CD4-positive, alpha-beta T cell treated with Interferon gamma for 1 hour (primary cell): ENCODE results near the gene ACSM3.

Source experiments
- DNase-seq: peaks from one replicate; pipeline ENCODE4 v3.0.0-alpha.2; 2020

ACSM3 gene

DNA sequence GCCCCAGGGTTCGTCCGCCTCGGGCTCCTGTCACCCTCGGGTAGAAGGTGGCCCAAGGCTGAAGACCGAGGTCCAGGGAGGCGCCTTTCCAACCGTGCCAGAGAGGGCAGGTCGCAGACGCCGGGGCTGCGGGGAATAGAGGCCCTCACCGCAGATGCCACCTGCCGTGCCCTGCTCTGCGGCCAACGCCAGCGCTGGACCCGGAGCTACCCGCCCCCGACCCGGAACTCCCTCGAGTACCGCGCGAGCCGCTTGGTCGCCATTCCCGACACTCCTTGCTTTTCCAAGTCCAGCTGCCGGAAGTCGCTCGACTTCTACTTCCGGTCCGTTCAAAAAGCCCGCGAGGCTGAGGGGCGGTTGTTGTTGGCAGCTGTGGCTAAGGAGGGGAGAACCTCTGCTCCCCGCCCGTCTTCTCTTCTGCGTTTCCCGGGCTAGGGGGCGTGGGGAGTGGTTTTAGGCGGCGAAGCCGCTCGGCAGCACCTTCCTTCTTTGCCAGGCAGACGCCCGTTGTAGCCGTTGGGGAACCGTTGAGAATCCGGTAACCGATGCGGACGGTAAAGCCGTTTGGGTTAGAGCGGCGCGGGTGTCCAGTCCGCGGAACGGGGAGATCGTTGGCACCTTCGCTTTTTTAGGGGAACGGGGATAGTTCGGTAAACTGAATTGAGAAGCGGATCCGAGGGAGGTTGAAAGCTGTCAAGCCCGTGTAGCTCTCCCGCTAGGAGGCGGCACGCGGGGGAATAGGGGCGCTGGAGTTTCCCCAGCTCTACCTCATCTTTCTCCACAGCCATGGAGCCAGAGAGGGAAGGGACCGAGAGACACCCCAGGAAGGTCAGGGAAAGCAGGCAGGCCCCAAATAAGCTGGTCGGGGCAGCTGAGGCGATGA, 42.6 kb downstream of the ACSM3 start, which contains the start of the genes ERI2 and REXO5:
TSS of gene ERI2 (minus strand) at position 305 of the 883 bp plus-strand sequence. CDS start at position 263, 42 bp downstream.
TSS of gene REXO5 (plus strand) at position 360 of the 883 bp plus-strand sequence. CDS start at position 787, 427 bp downstream.
- DNase-seq: peak; percentile 76

DNA sequence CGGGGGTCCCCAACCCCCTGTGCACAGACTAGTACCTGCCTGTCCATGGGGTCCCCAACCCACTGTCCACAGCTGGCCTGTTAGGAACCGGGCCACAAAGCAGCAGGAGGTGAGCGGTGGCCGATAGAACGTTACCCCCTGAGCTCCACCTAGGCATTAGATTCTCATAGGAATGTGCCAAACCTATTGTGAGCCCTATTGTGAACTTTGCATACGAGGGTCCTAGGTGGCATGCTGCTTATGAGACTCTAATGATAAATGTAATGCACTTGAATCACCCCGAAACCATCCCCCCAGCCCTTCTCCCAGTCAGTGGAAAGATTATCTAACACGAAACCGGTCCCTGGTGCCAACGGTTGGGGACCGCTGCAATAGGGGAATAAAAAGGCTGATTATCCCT, 44.0 kb downstream of the ACSM3 start:
- no peak for DNase-seq

DNA sequence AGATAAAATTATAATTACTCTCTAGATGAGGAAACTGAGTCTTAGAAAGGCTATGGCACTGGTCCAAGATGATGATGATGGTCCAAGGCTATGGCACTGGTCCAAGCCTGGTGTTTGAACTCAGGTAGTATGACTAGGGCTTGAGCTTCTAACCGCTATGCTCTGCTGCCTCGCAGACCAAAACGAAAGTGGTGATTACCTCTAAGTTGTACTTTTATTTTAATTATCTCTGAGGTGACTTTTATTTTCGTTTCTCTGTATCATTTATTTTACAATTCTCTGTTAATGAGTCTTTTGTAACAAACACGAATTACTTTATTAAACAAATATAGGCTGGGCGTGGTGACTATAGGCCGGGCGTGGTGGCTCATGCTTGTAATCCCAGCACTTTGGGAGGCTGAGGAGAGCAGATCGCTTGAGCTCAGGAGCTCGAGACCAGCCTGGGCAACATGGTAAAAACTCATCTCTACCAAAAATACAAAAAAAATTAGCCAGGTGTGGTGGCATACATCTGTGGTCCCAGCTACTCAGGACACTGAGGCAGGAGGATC, 48.1 kb downstream of the ACSM3 start:
- DNase-seq: no peak

DNA sequence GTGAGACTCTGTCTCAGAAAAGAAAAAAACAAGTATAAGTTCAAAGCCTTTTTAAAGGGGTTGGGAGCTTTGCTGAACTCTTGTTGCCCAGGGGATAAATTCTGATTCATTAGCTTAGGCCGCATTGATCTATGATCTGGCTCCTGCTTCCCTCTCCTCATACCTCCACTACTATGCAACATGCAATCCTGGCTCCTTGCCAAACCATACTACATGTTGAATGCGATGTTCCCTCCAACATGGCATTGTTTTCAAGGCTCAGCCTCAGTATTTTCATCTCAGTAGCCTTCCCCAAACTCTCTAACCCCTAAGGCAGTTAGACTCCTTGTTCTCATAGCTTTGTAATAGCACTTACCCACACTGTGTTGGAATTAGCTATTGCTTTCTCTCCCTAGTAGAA, 48.7 kb downstream of the ACSM3 start:
- no peak for DNase-seq

DNA sequence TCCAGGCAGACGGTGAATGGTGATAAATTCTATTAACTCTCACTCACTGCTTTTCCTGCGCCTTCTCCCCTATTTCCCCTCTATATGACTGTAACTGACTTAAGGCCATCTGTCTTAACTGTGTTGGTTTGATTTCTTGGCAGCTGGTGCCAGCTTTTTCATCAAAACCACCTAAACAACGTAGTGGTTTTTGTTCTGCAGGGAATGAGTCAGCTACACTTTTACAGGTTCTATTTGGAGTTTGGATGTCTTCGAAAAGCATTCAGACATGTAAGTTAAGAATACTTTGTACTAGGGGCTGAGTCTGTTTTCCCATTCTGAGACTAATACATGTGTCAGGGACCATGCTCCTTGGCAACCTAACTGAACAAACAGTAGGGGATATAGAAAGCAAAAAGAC, 51.0 kb downstream of the ACSM3 start:
- no peak for DNase-seq

DNA sequence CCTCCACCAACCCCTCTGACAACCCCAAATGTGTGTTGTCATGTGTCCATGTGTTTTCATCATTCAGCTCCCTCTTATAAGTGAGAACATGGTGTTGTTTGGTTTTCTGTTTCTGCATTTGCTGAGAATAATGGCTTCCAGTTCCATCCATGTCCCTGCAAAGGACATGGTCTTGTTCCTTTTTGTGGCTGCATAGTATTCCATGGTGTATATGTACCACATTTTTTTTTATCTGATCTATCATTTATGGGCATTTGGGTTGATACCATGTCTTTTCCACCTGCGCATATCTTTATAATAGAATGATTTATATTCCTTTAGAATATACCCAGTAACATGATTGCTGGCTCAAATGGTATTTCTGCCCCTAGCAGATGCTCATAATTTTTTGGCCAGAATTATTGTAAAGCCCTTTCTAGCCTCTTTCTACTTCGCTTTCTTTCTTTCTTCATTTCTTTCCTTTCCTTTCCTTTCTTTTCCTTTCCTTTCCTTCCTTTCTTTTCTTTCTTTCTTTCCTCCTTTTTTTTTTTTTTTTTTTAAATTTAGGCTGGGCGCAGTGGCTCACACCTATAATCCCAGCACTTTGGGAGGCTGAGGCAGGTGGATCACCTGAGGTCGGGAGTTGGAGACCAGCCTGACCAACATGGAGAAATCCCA, 55.2 kb downstream of the ACSM3 start:
- DNase-seq: no peak

DNA sequence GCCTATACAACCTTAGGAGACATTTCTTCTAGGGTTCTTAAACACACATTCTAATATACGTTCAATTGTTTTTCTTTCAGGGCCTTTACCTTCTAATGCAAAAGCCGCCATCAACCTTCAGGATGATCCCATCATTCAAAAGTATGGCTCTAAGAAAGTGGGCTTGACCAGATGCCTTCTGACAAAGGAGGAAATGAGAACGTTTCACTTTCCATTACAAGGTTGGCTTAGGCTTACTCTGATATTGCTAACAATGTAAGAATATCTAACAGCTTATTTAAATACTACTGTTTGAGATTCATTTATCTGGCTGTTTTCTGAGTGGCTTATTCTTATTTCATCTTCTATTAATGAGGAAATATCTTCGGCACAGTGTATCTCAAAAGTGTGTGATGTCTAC, 57.9 kb downstream of the ACSM3 start:
- DNase-seq: no peak

DNA sequence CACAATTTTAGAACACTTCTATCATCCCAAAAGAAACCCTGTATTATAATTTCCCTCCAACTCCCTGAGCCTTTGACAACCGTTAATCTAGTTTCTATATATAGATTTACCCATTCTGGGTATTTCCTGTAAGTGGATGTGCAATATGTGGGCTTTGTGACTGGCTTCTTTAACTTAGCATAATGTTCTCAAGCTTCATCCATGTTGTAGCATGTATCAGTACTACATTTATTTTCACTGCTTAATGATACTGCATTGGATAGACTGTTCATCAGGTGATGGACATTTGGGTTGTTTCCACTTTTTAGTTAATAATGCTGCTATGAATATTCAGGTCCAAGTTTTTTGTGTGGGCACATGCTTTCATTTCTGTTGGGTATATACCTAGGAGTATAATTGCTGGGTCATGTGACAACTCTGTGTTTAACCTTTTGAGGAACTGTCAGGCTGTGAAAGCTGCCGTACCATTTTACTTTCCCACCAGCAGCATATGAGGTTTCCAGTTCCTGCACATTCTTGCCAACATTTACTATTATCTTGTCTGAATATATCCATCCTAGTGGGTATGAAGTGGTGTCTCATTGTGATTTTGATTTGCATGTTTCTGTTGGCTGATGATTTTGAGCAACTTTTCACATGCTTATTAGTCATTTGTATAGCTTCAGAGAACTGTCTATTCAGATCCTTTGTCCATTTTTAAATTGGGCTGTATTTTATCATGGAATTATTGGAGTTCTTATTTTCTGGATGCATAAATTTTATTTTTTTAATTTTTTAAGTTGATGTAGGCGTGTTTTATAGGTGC, 58.9 kb downstream of the ACSM3 start:
- DNase-seq: no peak

DNA sequence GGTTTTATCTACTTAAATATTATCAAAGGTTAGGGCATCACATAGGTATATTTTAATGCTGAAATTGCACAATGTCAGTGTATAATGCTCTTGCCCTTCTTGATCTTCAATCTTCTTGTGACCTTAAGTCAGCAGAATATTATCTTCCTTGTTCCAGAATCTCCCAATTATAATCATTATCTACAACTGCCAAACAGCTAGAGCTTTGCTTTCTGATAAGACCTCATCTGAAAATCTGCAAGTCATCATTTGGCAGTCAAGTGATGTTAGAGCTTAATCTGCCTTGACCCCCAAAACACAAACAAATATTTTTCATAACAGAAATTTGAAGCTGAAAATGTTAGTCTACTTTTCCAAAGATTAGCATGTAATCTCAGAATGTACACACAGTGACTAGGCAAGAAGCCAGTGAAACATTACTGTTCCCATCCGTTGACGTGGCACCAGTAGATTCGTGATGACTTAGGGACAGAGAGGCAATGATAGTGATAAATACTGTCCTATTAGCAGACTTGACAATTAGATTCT, 62.3 kb downstream of the ACSM3 start:
- no peak for DNase-seq

DNA sequence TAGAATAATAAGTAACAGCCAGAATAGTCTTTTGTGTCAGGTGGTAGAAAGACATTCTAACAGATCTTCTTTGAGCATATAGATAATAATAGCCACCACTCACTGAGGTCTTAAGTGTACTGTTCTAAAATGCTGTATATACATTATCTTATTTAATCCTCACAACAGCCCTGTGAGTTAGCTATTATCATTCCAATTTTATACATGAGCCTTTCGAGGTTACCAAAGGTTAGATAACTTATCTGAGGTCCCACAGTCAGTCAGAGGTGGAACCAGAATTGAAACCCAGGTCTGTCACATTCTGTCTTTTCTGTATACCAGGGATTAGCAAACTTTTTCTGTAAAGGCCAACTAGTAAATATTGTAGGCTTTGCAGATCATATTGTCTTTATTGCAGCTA, 65.7 kb downstream of the ACSM3 start:
- no peak for DNase-seq

DNA sequence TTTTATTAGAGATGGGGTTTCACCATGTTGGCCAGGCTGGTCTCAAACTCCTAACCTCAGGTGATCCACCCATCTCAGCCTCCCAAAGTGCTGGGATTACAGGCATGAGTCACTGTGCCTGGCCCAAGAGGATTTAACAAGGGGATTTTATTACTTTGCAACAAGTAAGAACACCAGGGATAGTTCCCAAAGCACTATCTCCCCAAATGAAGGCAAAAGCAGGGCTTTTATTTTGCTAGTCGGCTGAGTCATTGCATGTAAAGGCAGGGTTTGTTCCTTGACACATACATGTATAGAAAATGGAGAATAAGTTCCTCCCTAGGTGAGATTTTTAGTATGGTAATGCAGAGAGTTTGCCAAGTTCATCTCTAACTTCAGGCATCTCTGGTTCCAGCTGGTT, 66.6 kb downstream of the ACSM3 start:
- no peak for DNase-seq

DNA sequence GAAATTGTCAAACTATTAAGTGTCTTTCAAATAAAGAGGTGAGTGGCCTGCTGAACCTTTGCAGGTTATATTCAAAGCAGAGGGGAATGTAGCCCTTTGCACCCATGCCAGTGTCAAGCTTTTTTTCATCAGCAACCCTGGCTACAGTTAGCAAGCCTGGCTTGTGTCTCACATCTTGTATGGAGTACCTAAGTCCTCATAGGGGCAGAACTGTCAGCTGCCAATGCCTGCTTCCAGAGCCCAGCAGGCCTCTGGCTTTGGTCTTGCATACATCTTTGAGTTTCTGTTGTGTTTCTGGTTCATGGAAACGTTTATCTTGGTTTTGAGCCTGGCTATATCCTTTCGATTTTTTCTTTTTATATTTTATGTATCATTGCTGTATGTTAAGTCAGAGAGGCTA, 69.3 kb downstream of the ACSM3 start:
- DNase-seq: no peak

DNA sequence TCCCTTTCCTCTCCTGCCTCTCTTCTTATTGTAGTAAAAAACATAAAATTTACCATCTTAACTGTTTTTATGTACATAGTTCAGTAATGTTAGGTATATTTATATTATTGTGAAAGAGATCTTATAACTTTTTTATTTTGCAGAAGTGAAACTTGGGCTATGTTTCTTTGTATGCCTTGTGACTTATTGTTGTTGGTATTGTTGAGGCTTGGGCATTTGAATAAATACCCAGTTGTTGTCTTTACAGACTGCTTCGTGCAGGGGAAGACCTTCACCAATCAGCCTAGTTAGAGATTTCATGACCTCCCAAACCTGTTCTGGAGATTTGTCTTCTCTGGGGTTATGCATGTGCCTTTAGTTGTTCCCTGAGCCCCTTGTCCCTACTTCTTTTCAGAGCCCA, 74.4 kb downstream of the ACSM3 start:
- no peak for DNase-seq

DNA sequence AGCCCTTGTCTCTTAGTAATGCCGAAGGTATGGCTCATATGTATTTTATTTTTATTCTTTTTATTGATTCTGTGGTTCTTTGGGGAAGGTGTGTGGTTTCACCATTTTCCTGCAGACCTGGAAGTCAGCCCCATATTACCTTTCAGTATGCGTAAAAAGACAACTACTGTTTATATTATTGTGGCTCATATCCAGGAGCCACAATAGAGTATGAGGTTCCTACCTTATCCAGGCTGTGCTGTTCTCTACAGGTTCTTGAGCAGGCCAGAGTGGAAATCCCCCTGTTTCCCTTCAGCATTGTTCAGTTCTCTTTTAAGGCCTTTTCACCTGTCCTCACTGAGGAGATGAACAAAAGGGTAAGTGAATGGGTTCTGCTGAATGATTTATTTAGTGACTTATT, 75.7 kb downstream of the ACSM3 start:
- no peak for DNase-seq

DNA sequence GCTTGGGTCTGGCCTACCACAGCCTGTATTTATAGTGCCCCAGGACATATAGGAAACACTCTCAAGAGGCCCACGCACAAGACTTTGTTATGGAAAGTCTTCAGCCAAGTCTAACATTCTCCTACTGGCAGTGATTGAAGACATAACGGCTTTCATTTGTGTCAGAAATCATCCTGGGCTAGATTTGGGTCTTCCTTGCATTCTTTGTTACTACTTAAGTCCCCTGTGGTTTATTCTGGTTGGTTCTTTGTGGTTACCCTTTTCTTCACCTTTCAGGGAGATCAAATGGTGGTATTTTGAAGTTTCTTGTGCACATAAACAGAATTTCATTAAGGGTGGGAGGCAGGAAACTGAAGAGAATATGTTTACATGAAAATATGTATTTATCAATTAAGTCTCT, 80.2 kb downstream of the ACSM3 start:
- no peak for DNase-seq

DNA sequence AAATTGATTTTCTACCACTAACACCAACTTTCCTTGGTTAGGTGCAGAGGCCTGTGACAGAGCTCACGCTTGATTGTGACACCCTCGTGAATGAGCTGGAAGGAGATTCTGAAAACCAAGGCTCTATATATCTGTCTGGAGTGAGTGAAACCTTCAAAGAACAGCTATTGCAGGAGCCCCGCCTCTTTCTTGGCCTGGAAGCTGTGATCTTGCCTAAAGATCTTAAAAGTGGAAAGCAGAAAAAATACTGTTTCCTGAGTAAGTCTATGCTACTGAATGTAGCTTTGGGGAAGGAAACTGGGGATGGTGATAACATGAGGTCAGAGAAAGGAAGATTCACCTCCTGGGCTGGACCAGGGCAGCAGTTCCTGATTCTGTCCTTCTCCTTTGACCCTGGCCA, 80.8 kb downstream of the ACSM3 start:
- no peak for DNase-seq

DNA sequence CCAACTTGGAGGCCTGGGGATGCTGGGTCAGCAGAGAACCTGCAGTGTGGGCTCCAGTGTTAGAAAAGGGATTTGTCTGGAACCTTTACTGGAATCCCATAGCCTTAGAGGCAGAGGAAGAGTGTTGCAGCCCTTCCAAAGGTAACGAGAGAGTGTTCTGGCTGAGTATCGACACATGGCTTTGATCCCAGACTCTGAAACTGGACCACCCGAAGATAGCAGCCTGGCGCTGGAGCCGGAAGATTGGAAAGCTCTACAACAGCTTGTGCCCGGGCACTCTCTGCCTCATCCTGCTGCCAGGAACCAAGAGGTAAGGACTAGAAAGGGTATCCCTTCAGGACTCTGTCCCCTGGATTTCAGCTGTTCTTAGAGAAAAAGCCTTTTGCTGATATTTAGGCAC, 82.2 kb downstream of the ACSM3 start:
- DNase-seq: no peak

DNA sequence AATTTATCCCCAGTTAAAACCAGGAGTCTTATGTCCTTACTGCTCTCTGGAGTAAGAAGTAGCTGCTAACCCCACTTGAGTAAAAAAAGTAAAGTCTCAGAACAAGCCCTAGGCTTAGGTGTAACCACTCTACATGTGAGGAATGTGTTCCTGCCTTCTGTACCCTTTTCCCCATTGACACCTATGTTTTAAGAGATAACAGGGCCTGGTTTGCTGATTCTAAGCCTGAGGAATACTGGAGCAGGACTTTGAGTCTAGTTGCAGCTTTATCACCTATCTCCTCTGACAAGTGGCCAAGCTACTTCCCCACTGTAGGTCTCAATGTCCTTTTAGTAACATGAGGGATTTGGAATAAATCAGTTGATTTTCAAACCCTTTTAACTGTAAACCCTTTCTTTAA, 82.7 kb downstream of the ACSM3 start:
- DNase-seq: no peak
